LNCAP (cell line): ENCODE data around the gene NT5DC4.

ENCODE experiments used
- TF ChIP-seq, protein P1 (sequence below): fragments of 450-650 bp; IDR thresholded peaks from 2 replicates; pipeline ENCODE4 v1.5.1; 2017; ENCODE audit warnings: mild to moderate bottlenecking

Gene NT5DC4

GRCh38 chr2:112683550-112684414, 37.0 kb upstream of the NT5DC4 start:
- TF ChIP-seq, protein P1, sequence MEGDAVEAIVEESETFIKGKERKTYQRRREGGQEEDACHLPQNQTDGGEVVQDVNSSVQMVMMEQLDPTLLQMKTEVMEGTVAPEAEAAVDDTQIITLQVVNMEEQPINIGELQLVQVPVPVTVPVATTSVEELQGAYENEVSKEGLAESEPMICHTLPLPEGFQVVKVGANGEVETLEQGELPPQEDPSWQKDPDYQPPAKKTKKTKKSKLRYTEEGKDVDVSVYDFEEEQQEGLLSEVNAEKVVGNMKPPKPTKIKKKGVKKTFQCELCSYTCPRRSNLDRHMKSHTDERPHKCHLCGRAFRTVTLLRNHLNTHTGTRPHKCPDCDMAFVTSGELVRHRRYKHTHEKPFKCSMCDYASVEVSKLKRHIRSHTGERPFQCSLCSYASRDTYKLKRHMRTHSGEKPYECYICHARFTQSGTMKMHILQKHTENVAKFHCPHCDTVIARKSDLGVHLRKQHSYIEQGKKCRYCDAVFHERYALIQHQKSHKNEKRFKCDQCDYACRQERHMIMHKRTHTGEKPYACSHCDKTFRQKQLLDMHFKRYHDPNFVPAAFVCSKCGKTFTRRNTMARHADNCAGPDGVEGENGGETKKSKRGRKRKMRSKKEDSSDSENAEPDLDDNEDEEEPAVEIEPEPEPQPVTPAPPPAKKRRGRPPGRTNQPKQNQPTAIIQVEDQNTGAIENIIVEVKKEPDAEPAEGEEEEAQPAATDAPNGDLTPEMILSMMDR: no peak

GRCh38 chr2:112684415-112684775, 36.4 kb upstream of the NT5DC4 start:
- TF ChIP-seq, protein P1: no peak

DNA sequence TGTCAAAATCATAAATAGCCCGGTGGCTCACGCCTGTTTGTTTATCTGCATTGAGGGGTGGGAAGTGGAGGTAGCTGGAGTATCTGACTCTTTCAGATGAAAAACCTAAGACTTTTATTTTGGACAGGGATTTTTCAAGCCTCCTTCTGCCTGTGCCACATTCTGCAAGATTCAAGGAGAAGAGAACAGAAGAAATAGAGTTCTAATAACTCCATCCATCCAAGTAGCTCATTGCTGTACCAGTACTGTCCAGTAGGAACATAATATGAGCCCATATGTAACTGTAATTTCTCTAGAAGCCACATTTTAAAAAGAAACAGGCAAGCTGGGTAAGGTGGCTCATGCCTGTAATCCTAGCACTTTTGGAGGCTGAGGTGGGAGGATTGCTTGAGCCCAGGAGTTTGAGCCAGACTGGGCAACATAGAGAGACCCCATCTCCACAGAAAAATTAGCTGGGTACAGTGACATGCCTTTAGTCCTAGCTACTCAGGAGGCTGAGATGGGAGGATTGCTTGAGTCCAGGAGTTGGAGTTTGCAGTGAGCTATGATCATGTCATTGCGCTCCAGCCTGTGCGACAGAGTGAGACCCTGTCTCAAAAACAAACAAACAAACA, 35.4 kb upstream of the NT5DC4 start:
- TF ChIP-seq, protein P1: no peak

- TF ChIP-seq, protein P1: no peak
These were observed 34.2 kb upstream of the NT5DC4 start for GRCh38 chr2:112686348-112687217.

- TF ChIP-seq, protein P1: no peak
These were observed 33.3 kb upstream of the NT5DC4 start for GRCh38 chr2:112687522-112687921.

DNA sequence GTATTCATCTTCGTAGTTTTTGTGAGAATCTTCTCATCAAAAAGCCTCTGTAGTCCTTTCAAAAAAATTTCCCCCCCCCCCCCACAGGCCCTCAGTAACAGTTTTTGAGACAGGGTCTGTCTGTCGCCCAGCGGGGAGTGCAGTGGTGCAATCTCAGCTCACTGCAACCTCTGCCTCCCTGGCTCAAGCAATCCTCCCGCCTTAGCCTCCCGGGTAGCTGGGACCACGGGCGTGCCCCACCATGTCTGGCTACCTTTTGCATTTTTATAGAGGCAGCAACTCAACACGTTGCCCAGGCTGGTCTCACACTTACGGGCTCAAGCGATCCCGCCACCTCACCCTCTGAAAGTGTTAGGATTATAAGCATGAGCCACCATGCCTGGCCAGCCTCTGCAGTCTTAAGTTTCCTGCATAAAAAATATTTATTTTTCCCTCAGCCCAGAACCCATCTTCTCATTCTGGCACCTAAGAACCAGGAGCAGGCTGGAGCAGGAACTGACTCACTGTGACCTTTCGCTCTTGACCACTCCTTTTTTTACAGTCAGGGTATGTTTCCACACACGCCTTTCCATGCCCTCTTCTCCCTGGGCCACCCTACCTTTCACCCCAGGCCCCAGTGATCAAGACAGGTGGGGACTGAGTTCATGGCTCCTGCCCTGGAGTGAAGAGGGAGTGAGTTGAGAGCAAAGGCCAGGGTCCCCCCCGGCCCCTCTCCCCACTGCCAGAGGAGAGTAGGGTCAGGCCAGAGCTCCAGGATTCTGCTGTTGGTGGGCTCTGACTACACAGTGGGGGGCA, 32.5 kb upstream of the NT5DC4 start:
- TF ChIP-seq, protein P1: no peak
